Superior temporal gyrus (tissue), 1 donor: Measurements from ENCODE around the gene FHDC1.

Source experiments
- DNase-seq: peaks from one replicate; pipeline ENCODE4 v3.0.0-alpha.2; 2016; ENCODE audit errors: extremely low spot score

The FHDC1 gene

GRCh38 chr4:152935143-152935542 is 980 bp upstream of the FHDC1 start:
- no peak for DNase-seq

GRCh38 chr4:152936446-152937335 is 568 bp downstream of the FHDC1 start:
- no peak for DNase-seq

- DNase-seq = peak; percentile 57
Measured at GRCh38 chr4:152937336-152938236, 1.5 kb downstream of the FHDC1 start.

GRCh38 chr4:152938237-152938947 is 2.3 kb downstream of the FHDC1 start:
- no peak for DNase-seq

GRCh38 chr4:152939621-152940020 is 3.5 kb downstream of the FHDC1 start:
- no peak for DNase-seq

GRCh38 chr4:152940461-152940860 is 4.3 kb downstream of the FHDC1 start:
- no peak for DNase-seq

- DNase-seq = no peak
Measured at GRCh38 chr4:152941411-152941810, 5.3 kb downstream of the FHDC1 start.

GRCh38 chr4:152942346-152942745 is 6.2 kb downstream of the FHDC1 start:
- no peak for DNase-seq

- DNase-seq = no peak
Measured at GRCh38 chr4:152943672-152944071, 7.5 kb downstream of the FHDC1 start.

- no peak for DNase-seq
Measured at GRCh38 chr4:152944666-152945320, 8.7 kb downstream of the FHDC1 start.

GRCh38 chr4:152945639-152946038 is 9.5 kb downstream of the FHDC1 start:
- DNase-seq = no peak

- no peak for DNase-seq
Measured at GRCh38 chr4:152946446-152946845, 10.3 kb downstream of the FHDC1 start.

GRCh38 chr4:152947311-152947710 is 11.2 kb downstream of the FHDC1 start:
- no peak for DNase-seq

GRCh38 chr4:152949930-152950329 is 13.8 kb downstream of the FHDC1 start:
- DNase-seq = no peak

GRCh38 chr4:152950402-152951274 is 14.5 kb downstream of the FHDC1 start:
- DNase-seq = no peak

- DNase-seq = no peak
Measured at GRCh38 chr4:152951348-152951747, 15.2 kb downstream of the FHDC1 start.

- DNase-seq = no peak
Measured at GRCh38 chr4:152953514-152953913, 17.4 kb downstream of the FHDC1 start.

- DNase-seq = no peak
Measured at GRCh38 chr4:152954741-152955140, 18.6 kb downstream of the FHDC1 start.

- no peak for DNase-seq
Measured at GRCh38 chr4:152956147-152956546, 20.0 kb downstream of the FHDC1 start.

- no peak for DNase-seq
Measured at GRCh38 chr4:152956650-152957436, 20.7 kb downstream of the FHDC1 start.
